NCI-H1436 treated with DMSO at 0.1 percent for 48 hours (cell line): ENCODE measurements around the gene NELFCD.
"Not testable (repeated sequence)": the region's sequence is repeated elsewhere in the genome, so short reads cannot be mapped to it uniquely, and the experiment has no call there.

Experiments
- DNase-seq: peaks from one replicate; lab custom pipeline; 2025; lab: John Stamatoyannopoulos, UW

The NELFCD gene

DNA sequence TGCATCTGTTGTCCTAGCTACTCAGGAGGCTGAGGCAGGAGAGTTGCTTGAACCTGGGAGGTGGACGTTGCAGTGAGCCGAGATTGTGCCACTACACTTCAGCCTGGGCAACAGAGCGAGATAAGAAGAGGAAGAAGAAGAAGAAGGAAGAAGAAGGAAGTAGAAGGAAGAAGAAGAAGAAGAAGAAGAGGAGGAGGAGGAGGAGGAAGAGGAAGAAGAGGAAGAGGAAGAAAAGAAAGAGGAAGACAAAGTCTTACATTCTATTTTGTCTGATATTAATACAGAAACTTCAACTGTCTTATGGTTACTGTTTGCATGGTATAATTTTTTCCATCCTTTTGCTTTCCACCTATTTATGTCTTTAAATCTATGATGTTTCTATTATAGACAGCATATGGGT is 7.2 kb upstream of the NELFCD start:
- no peak for DNase-seq

DNA sequence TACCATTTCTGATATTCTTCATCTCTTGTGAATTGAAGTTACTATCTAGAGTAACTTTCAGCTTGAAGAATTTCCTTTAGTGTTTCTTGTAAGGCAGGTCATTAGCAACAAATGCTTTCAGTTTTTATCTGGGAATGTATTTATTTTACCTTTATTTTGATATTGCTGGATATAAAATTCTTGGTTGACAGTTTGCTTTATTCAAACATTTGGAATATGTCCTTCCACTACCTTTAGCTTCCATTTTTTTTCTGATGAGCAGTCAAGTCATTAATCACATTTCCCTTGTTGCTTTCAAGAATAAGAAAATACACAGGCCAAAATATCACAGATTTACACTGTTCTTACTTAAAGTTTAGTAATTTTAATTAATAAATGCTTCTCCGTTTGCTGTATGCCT is 5.7 kb upstream of the NELFCD start:
- no peak for DNase-seq

- no peak for DNase-seq
Observed at GRCh38 chr20:58976061-58976730, 4.9 kb upstream of the NELFCD start.

DNA sequence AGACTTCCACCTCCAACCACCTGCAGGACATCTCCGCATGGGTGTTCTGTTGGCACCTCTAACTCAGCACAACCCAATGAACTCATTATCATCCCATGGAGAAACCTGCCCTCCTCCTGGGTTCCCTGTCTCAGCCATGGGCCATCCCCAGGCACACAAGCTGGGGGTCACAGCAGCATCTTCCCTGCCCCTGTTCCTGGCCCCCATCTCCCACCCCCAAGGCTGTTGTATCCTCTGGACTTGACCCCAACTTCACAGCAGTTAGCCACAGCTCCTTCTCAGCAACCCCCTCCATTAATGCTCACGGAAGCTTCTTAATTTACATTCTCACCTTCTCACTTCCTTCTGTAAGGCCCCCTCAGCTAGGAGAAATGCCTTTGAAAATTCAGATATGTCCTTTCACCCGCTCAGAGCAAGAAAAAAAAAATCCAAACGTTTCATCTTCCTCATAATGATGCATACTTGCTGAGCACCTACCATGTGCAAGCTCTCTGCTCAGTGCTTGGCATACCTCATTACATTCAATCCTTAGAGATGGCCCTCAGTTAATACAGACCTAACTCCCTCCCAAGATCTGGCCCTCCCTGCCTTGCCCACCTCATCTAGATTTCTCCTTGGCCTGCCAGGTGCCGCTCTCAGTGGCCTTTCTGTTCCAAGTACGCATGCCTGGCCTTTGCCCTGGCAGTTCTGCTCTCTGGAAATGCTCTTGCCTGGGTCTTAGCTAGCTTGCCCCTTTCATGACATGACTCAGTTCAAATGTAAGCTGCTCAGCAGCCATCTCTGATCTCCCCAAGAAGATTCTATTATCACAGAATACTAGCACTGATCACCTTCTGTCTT is 2.5 kb upstream of the NELFCD start:
- no peak for DNase-seq

DNA sequence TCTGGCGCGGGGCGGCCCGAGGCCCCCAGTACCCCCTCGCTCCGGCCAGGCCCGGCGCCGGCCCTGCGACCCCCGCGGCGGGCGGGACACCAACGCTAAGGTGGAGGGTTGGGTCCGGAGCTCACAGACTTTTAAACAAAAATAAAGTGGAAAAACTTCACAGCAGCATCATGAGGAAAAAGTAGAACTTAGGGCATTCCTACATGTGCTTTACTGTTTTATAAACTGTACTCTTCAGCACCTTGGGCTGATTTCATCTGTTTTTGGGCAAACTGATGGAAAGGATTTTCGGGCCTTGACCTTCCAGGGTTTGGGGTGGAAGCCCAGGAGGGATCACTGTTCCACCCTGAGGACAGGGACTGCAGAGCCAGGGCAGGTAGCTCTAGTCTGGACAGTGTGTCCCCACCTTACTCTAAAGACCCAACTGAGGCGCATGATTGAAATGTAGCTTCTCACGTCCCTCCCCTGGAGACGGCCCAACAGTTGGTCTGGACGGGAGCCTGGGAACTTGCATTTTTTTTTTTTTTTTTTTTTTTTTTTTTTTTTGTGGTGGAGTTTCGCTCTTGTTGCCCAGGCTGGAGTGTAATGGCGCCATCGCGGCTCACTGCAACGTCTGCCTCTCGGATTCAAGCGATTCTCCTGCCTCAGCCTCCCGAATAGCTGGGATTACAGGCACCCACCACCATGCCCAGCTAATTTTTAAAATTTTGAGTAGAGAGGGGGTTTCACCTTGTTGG is 740 bp downstream of the NELFCD start:
- DNase-seq = no peak

DNA sequence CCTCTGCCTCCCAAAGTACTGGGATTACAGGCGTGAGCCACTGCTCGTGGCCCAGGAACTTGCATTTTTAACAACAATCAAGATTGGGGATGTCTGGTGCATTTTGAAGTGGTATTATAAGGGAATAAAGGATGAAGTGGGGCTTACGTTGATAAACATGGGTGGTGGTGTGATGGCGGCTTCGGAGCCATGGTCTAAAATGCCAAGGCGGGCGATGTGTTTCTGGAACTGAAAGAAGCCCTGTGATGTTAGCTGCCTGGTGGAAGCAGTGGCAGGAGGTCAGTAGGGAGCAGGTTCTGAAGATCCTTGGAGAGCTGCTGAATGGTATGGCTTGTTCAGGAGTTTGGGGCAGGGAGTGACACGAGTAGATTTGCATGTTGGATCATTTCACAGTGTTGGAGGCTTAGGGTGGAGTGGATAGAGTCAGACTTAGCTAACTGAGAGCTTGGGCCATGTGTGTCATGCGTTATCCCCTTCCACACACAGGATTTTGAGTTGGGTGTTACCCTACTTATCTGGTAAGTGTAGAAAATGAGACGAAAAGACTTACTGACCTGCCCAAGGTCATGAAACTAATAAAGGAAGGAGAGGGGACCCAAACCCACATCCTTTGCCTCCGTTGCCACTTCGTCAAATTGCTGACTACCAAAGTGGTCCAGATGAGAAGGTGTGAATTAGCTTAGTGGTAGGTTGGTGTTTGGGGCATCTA is 1.5 kb downstream of the NELFCD start:
- no peak for DNase-seq

- not testable (repeated sequence) for DNase-seq
Observed at GRCh38 chr20:58983115-58983468, 2.0 kb downstream of the NELFCD start.

DNA sequence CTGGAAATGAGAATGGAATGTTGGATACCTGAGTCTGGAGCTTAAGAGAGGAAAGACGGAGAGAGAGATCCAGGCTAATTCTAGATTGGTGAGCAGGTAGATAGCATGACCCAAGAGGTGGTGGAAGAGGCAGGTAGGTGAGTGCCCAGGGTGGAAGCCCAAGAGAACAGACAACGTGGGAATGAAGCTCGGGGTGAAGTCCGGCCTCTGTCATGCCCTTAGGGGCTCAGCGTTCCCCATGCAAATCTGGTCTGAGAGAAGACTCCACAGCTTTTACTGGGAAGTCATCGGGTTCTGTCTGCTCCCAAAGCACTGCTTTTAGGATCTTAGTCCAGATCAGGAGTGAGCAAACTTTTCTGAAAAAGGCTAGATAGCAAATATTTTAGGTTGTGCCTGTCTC is 3.6 kb downstream of the NELFCD start:
- no peak for DNase-seq

- DNase-seq = no peak
Observed at GRCh38 chr20:58985656-58986055, 4.6 kb downstream of the NELFCD start.

DNA sequence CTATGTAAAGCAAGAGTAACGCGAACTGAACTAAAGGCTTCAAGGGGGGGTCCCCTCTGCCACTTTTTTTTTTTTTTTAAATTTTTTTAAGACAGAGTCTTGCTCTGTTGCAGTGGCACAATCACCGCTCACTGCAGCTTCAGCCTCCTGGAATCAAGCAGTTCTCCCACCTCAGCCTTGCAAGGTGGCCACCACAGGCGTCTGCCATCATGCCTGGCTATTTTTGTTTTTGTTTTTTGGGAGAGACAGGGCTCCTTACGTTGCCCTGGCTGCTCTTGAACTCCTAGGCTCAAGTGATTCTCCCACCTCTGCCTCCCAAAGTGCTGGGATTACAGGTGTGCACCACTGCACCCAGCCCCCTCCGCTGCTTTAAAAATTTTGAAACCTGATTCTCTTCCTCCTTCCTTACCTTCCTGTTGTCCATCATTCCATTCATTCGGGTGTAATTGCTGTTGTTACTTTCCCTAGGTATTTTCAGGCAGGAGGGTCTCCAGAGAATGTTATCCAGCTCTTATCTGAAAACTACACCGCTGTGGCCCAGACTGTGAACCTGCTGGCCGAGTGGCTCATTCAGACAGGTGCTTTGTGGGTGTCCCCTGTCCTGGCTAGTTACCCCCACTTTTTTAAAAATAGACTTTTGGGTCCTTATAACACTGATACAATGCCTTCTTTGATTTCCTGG is 5.4 kb downstream of the NELFCD start:
- no peak for DNase-seq

DNA sequence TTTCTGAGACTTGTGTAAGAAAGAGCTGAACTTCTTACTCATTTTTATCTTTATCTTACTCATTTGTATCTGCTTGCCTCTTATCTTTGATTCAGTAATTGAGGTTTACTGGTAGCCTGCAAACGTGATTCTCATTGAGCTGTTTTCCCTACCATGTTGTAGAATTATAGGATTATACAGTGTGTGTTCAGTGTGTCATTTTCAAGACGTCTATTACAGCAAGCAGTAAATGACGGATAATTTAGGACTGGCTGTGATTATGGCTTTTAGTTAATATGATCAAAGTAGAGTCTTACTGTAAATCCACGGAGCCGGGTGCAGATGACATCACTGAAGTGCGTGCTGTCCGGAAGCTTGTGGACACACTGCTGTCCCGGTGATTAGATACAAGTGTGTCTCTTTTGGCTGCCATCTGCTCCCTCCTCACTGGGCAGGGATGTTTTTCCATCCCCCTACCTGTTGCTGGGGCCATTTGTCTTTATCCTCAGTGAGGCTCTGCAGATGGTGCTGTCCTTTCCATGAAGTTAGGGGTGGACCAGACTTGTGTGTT is 6.0 kb downstream of the NELFCD start:
- DNase-seq = no peak

GRCh38 chr20:58987790-58988564 is 6.9 kb downstream of the NELFCD start:
- DNase-seq = no peak

- DNase-seq = no peak
Observed at GRCh38 chr20:58988565-58988882, 7.5 kb downstream of the NELFCD start.

DNA sequence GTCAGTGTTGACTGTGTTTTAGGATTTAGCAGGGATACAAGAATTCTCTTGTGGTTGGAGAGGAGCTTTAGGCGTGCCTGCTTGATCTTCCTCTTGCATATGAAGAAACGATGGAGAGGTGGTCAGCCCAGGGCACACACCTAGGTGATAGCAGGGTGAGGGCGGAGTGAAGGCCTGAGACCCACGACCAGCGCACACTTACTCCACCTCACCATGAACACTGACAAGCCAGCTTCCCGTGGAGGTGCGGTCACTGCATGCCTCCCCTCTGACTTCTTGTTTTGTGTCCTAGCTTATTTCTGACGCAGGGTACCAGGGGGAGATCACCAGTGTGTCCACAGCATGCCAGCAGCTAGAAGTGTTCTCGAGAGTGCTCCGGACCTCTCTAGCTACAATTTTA is 8.1 kb downstream of the NELFCD start:
- DNase-seq = no peak

GRCh38 chr20:58990651-58991445 is 9.8 kb downstream of the NELFCD start:
- DNase-seq = no peak

- DNase-seq = no peak
Observed at GRCh38 chr20:58991715-58992114, 10.7 kb downstream of the NELFCD start.

GRCh38 chr20:58992911-58993310 is 11.9 kb downstream of the NELFCD start:
- DNase-seq = no peak

GRCh38 chr20:58993332-58994248 is 12.5 kb downstream of the NELFCD start:
- DNase-seq = no peak
